HG03039 (cell line): ENCODE results near the gene PDGFC.

Source experiments
- ATAC-seq: cut with Tn5 transposase; IDR thresholded peaks from one replicate; pipeline ENCODE4 v1.9.1; 2021; ENCODE audit warnings: mild to moderate bottlenecking, moderate library complexity; ENCODE audit not compliant: unreplicated experiment

PDGFC gene, protein sequence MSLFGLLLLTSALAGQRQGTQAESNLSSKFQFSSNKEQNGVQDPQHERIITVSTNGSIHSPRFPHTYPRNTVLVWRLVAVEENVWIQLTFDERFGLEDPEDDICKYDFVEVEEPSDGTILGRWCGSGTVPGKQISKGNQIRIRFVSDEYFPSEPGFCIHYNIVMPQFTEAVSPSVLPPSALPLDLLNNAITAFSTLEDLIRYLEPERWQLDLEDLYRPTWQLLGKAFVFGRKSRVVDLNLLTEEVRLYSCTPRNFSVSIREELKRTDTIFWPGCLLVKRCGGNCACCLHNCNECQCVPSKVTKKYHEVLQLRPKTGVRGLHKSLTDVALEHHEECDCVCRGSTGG

DNA sequence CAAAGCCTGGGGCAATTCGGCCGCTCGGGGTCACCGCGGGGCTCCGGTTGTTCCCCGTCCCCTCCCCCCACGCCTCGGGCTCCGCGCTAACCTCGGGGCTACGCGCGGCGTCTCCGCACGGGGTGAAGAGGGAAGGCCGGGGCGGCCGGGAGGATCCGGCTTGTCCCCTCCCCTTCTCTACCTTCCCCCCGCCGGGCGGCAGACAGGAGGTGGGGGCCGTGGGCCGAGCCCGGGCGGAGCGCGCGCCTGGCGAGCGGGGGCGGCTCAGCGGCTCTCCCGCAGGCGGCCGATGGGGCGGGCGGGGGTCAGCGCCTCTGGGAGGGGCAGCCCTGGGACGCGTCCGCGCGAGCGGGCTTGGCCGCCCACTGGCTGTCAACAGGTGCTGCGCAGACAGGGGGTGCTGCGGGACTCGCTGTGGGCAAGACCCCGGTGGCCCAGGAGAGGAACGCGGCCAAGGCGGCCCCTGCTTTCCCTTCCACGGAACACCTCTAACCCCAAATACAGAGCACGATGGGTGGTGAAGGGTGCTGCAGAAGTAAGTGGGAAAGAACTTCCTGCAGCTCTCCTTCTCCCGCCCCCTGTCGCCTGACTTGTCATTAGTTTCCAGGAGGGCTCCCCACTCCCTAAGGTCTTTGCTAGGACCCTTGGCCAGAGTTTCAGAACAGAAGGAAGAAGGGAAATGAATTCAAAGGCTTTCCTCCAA is at the start of gene PDGFC:
TSS of gene PDGFC (minus strand) at position 124 of the 703 bp plus-strand sequence. CDS start 896 bp downstream, outside the sequence.
- ATAC-seq: no peak

DNA sequence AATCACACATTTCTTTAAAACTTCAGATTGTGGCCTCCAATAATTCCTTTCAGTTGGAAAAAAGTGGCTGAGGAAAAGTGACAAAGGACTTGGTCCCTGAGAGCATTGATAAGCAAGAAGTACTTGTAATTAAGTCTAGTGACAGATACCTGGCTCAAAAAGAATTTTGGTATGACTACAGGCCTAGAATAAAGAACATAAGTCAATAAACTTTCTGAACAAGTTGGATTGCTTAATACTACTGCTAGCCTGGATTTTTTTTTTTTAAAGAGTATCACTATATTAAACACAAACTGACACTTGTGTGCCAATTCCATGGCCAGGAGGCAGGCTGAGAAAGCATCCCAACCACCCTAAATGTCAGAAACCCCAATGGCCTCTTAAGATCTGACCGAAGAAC is 49.3 kb upstream of the PDGFC start:
- no peak for ATAC-seq

DNA sequence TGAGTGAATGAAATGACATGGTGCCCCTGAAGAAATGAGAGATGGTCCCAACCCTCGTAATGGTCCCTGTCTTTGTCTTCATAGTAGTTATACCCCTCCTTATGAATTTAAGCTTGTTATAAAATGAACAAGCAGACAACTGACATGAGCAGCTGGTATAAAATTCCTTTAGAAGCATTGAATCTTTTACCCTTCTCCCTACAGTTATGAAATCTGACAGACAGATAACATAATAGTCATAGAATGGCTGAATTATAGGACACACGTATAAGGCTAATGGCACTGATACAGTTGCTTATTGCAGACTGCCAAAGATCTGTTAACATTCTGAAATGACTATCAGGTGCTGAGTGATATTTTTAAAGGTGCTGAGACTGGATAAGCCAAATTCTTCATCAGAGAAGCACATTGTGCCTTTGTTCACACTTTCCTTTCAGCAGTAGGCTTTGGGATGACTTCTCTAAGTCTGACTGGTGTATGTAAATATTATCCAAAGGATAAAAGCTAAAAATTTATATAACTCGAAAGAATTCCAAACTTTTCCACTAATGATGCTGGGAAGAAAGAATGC is 47.4 kb upstream of the PDGFC start:
- ATAC-seq: no peak

DNA sequence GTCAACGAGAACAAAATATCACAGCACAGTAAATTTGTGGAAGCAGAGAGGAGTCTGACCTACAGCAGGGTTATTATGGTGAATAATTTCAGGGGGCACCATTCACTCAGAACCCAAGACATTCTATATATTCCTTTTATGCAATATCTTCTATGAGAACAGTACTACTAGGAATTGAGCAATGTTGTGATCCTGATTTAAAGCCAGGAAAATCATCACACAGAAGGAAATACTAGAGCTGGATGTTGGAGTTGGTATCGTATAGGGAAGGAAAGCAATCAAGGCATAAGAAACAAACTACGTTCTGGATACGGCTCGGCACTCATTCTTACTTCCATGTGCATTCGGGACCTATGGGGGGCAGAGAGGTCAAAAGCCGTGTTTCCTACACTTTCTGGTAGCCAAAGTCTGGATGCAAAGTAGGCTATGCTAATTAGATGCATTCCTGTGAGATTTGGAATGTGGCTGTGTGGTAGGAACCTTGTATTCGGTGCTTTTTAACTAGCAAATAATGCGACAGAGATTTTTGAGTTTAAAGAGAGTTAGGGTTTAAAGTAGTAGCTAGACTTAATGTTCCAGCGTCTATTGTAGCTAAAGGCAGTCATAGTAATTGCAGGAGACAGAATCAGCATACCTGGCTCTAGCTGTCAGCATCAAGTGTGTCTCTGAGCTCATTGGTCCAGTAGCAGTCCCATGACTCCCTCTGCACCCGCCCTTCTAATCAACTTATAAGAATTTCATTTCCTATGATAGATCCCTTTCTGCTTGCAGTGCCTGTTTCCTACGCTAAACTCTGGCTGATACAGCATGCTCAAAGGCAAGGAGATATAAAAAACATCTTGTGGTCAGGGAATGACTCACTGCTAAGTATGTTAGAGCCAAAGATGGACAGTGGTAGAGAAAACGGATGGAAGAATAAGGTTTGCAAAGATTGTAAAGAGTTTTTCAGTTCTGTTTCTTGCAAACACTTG is 43.3 kb upstream of the PDGFC start:
- no peak for ATAC-seq

DNA sequence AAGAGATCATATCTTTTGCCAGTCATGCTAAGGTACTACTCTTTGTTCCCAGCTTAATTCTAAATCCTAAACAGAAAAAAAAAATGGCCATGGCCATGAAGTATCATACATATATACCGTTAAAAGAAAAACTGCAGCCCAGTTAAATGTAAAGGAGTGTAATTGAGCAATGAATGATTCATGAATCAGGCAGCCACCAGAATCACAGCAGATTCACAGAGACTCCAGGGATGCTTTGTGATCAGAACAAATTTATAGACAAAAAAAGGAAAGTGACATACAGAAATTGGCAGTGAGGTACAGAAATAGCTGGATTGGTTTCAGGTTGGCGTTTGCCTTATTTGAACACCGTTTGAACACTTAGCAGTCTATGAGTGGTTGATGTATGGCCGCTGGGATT is 42.1 kb upstream of the PDGFC start:
- ATAC-seq: no peak

DNA sequence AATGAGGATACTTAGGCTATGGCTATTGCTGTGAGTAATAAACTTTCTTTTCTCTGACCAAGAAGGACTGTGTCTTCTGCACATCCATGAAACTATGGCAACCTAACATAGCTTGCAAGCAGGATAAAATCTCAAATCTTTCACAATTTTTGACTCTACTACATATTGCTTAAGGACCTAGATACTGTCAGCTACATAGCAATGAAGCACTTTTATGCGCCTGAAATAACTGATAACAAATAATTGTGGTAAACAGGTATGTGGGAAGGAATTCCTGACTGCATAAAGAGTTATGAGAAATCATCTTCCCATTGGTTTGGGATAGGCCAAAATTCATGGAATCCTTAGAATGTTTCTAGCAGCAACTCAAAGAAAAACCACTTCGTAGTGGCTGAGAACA is 41.2 kb upstream of the PDGFC start:
- no peak for ATAC-seq

DNA sequence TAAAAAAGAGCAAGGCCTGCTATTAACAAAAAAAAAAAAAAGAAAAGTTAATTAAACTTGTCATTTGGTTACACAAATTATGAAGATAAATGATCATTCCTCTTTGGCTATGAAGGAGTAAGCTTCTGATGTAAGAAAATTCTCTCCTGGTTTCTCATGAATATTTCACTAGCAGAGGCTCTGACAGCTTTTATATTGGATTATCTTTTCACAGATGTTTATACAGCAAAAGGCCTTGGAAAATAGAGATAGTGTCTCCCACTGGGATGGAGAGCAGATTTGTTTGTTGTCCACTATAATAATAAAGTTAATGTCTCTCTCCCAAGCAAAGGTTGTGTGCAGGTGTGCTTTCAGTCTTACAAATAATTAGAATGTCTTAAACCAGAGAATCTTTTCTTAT is 40.7 kb upstream of the PDGFC start:
- no peak for ATAC-seq

DNA sequence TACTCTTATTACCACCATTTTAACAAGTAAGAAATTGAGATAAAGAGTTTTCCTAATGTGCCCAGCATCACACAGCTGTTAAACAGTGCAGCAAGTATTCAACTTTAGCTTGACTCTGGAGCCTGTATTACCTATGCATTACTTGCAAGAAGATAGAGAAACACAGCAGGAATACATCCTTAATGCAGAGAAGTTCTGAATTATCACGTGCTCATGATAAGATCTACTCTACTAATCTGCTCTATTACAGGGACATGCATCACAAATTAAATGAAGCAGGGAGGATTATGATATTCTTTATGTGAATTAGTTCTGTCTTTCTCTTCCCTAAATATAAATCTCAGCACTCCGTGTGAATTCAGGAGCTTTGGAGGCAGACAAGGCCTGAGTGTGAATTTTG is 39.0 kb upstream of the PDGFC start:
- no peak for ATAC-seq

DNA sequence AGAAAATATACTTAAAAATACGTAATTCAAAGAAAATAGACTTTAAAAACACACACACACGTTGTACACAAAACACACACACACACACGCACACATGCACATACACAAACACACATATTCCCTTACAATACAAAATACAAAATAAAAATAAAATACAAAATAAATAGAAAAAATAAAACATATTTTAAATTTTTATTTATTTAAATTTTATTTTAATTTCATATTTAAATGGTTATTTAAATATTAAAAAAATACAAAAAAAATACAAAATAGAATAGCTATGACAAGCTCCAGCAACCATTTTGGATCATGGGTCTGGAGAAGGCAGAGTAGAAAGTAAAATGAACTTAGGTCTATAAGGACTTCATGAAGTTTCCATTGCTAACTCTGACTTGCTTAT is 34.2 kb upstream of the PDGFC start:
- no peak for ATAC-seq

DNA sequence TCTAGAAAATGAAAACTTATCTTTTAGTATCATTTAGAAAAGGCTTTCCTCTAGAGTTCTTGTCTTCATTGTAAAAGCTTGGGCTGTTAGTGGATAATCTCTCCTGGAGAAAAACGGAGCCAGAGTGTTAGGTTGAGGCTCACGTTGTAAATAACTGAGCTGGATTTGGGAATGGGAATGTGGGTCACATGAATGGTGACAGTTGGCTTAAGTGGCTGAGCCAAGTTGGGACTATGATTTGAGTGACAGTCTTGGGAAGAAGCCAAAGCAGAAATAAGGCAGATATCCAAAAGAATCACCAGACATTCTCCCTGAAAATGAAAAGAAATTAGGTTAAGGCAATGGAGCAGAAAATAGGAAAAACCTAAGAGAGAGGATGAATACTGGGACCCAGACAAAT is 33.6 kb upstream of the PDGFC start:
- ATAC-seq: no peak

DNA sequence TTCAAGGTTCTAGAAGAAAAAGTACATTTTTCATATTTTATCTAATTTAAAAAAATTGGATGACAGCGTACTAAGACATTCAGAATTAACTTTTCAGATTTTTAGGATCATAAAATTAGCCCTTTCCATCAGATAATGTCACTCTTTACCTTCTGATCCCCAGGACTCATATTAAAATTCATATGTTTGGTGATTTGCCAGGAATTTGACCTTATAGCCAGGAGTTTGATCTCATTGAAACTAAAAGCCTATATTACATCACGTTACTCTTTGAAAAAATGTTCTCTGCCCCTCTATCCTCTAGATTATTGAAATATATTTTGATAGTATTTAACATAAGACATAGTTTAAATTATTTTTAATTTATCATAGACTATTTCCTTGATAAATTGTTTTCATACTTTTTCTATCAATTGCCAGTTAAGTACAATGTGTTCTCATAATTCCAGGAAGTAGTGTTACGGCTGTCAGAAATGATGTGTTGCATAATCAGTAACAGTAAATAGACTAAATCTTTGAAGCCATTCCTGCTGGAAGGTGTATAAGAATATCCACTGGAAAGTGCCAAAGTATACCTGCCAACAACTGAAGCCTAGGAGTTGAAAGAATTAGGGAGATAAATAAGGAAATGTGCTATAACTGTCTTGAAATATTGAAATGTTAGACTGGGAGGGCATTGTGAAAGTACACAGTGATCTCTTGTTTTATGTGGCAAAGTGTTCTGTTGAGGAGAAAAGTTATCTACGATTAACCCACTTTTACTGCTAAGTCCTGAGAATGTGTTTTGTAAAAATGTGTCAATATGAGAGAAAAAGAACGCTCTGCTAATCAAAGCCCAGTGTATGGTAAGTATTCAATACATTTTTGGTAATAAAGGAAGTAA is 32.9 kb upstream of the PDGFC start:
- ATAC-seq: no peak

DNA sequence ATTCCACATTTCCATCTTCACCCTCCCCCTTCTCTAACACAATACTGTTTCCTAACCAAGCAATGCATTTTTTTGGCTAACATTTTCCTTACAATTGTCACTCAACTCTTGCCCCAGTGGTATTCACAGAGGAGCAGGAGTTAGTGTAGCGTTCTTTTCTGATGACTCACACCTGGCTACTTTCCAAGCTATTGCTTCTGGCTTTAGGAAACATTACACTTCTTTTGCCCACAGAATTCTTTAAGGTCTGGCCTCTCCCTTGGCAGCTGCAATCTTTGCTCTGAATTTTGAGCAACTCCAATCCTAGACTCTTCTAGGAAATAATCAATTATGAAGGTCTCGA is 27.5 kb upstream of the PDGFC start:
- ATAC-seq: no peak

DNA sequence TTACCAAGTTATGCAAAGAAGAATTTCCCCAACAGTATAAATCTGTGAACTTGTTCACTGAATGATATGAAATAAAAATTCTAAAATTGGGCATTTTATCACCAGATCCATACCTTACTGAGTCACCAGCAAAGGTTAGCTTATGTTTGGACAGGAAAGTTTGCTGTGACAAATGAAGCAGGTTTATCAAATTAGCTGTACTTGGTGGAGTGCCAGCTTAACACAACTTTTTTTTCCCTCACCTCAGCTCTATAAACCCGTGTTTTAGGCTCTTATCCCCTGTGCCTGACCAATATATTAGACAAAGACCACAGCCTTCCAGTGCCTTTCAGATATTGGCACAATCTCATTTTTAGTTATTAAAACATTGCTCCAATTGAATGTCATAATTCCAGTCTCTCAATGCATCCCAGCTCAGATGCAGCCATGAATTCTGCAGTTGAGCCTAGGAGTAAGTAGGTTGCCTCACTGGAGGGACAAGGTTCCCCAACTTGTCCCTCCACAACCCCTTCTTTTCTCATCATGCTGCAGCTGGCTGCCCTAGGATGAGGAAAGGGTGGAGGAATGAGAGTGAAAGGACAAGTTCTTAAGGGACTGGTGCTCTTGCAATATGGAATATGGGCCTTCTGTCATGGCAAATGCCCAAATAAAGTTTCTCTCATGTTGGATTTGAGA is 27.0 kb upstream of the PDGFC start:
- no peak for ATAC-seq

DNA sequence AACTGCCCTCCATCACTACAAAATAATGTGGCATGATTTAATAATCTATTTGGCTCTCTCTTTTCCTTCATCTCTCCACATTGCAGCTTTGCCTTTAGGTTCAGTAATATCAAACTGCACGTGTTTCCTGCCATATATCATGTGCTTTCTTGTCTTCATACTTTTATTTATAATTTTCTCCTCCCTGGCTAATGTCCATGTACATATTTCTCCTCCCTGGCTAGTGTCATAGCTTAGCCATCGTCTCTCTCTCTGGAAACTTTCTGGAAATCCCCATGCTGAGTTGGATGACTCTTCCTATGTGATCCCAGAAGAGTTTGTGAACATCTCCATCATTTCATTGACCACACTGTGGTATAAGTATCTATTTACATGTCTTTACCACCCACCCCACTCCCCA is 21.3 kb upstream of the PDGFC start:
- ATAC-seq: no peak

DNA sequence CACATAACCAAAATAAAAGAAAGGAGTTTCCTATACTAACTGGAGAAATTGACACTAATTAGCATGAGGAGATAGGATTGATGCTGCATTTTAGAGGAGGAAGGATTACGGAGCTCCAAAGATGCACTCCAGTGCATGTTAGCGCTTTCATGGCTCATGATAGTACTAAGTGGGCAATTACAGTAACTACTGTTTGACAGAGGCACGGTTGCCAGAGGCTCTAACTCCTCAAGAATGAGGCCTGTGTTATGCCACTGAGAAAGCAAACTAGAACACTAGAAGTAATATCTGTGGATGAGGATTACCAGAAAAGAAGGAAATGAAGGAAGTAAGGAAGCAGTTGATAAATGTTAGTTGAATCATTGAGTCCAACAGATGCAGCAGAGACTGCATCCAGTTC is 19.6 kb upstream of the PDGFC start:
- no peak for ATAC-seq

DNA sequence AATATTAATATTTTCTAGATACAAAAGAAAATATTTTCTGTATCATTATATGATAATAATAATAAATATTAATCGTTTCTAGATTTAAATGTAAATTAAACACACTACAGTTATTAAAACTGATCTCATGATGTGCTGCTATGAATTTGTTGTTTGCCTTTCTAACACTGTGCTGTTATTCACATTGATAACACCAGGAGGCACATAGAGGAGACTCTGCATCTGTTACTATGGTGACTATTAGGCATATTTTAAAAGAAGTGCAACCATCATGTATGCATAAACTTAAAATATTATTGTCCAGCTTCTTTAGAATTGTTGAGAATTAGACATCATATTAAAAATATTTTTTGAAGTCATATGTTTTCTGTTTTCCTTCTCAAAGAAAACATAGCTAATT is 11.8 kb upstream of the PDGFC start:
- no peak for ATAC-seq

DNA sequence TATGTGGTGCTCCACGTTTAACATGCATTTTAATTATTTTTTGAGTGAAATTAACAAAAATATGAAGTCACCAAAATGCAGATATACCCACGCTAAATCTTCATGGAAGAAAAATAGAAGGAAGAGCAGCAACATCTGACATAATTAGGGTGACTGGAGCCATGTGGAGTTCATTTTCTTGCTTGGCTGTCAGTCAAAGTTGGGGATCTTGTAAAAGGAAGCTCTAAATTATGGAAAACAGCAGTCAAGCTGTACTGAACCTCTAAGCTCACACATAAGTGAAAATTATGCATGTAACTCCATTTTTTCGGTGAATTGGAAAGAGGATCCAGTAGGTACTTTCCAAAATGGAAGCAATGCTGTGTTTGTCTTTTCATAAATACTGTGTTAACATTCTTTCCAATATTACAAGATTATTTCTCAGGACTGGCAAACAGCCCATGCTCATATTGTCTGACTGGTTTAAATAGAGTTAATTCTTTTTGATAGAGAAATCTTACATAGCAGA is 9.7 kb upstream of the PDGFC start:
- ATAC-seq: no peak

DNA sequence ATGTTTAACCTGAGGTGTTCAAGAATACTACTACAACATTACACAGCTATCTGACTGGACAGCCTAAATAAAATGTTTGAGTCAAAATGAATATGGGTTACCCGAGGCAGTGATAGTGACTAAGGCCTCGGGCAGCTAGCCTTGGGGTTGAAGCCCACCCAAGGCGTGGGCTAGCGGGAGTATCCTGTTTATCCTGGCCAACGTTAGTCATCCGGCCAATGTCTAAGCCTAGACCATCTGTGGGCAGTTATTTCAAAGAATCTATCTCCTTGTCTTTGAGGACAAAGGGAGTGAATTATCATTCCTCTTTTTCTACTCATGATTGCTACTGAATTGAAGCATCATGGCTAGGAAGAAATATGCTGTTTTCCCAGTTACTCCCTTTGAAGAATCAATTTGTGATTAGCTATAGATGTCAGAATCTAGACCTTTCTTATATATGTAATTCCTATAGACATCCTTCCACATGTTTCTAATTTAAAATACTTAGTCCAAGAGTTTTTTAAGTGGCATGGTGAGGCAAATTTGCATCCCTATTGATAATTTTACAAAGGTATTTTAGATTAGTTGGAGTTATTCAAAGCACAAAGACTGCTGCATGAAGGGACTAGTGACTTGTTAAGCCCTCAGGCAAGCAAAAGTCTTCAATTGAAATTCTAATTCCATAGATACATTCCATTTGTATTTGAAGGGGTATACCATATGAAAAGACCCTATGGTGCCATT is 6.0 kb upstream of the PDGFC start:
- ATAC-seq: no peak

DNA sequence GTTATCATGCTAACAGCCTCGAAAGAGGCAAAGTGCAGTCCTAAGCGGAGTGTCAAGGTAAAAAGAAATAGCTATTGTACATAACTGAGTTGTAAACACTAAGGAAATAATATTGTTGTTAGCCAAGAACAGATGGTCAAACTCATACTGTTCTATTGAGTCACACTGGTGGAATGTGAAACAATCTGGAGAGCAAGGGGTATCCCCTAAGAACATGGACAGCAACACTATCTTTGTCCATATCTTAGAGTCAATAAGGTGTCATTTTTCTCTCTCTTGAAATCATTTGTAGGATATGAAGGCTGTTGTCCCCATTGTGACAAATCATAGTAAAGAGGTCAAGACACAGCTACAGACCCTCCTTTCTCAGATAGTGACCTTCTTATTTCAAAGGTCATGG is 4.5 kb upstream of the PDGFC start:
- no peak for ATAC-seq
